ENCODE data around the gene OGDH.
A peak's percentile ranks its signal among the peaks of the same experiment; 100 is the strongest.

The OGDH gene

GRCh38 chr7:44638611-44639557 lies 32.5 kb downstream of the OGDH start:
- peak overlapping the region; percentile 47 for H3K4me3 ChIP-seq (ENCODE audit: low read depth, low read length)
- peak; percentile 77 for DNase-seq (ENCODE audit: low read depth)
- TF ChIP-seq, protein P1, sequence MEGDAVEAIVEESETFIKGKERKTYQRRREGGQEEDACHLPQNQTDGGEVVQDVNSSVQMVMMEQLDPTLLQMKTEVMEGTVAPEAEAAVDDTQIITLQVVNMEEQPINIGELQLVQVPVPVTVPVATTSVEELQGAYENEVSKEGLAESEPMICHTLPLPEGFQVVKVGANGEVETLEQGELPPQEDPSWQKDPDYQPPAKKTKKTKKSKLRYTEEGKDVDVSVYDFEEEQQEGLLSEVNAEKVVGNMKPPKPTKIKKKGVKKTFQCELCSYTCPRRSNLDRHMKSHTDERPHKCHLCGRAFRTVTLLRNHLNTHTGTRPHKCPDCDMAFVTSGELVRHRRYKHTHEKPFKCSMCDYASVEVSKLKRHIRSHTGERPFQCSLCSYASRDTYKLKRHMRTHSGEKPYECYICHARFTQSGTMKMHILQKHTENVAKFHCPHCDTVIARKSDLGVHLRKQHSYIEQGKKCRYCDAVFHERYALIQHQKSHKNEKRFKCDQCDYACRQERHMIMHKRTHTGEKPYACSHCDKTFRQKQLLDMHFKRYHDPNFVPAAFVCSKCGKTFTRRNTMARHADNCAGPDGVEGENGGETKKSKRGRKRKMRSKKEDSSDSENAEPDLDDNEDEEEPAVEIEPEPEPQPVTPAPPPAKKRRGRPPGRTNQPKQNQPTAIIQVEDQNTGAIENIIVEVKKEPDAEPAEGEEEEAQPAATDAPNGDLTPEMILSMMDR (IDR thresholded peaks at IDR 0.05; ENCODE audit: low read depth, low read length, missing control alignments) = peak; percentile 3

- TF ChIP-seq, protein P1 (IDR thresholded peaks at IDR 0.05; ENCODE audit: low read depth, low read length, missing control alignments) = no peak
- no peak overlapping the region for H3K4me3 ChIP-seq (ENCODE audit: low read depth, low read length)
- DNase-seq (ENCODE audit: low read depth) = no peak
These were observed 33.4 kb downstream of the OGDH start for GRCh38 chr7:44639671-44640321.

DNA sequence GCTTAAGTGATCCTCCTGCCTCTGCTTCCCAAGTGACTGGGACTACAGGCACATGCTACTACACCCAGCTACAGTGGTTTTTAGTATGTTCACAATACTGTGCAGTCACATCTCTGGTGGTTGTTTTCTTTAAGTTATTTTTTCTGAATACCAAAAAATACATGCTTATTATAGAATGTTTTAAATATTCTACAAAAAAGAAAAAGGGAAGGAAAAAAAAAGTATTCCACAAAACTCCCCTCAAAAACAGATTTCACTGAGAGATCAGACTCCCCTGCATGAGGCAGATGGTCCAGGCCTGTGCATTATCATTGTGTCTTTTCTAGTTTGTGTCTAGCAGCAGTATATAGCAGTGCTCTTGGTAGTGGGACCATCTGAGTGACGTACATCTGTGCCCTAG lies 36.8 kb downstream of the OGDH start:
- TF ChIP-seq, protein P1 (IDR thresholded peaks at IDR 0.05; ENCODE audit: low read depth, low read length, missing control alignments) = no peak
- no peak overlapping the region for H3K4me3 ChIP-seq (ENCODE audit: low read depth, low read length)

GRCh38 chr7:44645254-44645653 lies 38.8 kb downstream of the OGDH start:
- no peak for DNase-seq (ENCODE audit: low read depth)
- no peak overlapping the region for H3K4me3 ChIP-seq (ENCODE audit: low read depth, low read length)
- TF ChIP-seq, protein P1 (IDR thresholded peaks at IDR 0.05; ENCODE audit: low read depth, low read length, missing control alignments) = no peak

More for the DNA sequence above, 36.8 kb downstream of the OGDH start:
- no peak for DNase-seq (ENCODE audit: low read depth)

GRCh38 chr7:44645696-44646095 lies 39.3 kb downstream of the OGDH start:
- H3K4me3 ChIP-seq (ENCODE audit: low read depth, low read length) = no peak overlapping the region
- TF ChIP-seq, protein P1 (IDR thresholded peaks at IDR 0.05; ENCODE audit: low read depth, low read length, missing control alignments) = no peak
- DNase-seq (ENCODE audit: low read depth) = no peak

DNA sequence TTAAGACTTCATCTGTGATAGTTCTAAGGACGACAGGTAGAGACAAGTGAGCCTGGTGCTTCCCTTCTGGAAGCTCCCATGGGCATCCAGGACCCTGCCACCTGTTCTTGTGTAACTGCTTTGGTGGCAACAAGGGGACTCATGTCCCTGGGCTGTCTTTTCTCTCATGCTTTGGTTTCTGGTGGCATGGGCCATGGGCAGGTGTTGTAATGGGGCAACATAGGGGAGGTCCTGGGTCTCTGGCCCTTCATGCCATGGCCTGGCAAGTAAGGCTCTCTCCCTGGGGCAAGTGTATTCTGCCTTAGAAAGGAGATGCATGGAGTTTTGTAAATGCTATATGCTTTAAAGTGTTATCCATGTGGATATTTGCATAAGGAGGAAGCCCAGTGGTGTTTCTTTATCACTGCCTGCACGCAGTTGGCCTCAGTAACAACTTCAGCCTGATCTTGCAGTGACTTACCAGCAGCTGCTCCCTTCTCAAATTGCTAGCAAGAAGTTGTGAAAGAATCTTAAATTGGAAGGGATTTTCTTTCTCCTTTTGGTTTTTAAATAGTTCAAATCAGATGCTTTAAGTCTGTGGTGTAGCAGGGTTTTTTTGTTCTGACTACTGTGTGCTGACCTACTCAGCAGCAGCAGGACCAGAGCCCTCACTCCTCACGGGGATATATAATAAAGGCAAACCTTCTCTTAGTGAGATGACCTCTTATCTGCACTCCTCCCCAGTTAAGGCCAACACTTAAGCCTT lies 39.9 kb downstream of the OGDH start:
- DNase-seq (ENCODE audit: low read depth) = peak; percentile 18
- TF ChIP-seq, protein P1 (IDR thresholded peaks at IDR 0.05; ENCODE audit: low read depth, low read length, missing control alignments) = no peak
- no peak overlapping the region for H3K4me3 ChIP-seq (ENCODE audit: low read depth, low read length)
